Thyroid gland (tissue), 4 donors: Measurements from ENCODE around the gene MEIS1.

Experiments used
- CTCF ChIP-seq, 6 experiments: fragments of 200-600 bp in 3 of 6; fragments of 450-650 bp in 3 of 6; sonication (generic) in 3 of 6; IDR thresholded peaks; one replicate each; pipeline ENCODE4 v1.5.1; 2016 to 2019; ENCODE audit warnings: antibody characterized with exemption in 6 of 6, mild to moderate bottlenecking in 2 of 6, inconsistent platforms in 1 of 6, moderate library complexity in 1 of 6
- POLR2A ChIP-seq, 2 donors: fragments of 450-650 bp; IDR thresholded peaks; one replicate each; pipeline ENCODE4 v1.6.1; 2017; ENCODE audit warnings: antibody characterized with exemption in 2 of 2, mild to moderate bottlenecking in 2 of 2, moderate library complexity in 1 of 2

GRCh38 chr2:66488946-66489345 lies 54.0 kb downstream of the MEIS1 start:
- TF ChIP-seq POLR2A (IDR thresholded peaks at IDR 0.05), result no peak
- TF ChIP-seq CTCF (IDR thresholded peaks at IDR 0.05), result no peak
